GM12878 (cell line): ENCODE measurements around the gene DHRS7C. TPM values are rescaled to one million over a fixed set of nuclear protein-coding genes. Genes with fewer than 3 reads are reported as not detected.

Experiments
- ATAC-seq: fragments of 200-7000 bp; cut with Tn5 transposase; 3 replicates; pipeline ENCODE4 v1.9.1; 2020; ENCODE audit warnings: mild to moderate bottlenecking, moderate library complexity
- BruUV-seq: library from RNA; stranded (reverse); fragments of 400-500 nt; replicated peaks from 2 replicates; lab custom pipeline; 2021; lab: Mats Ljungman, UMichigan
- CTCF ChIA-PET: fragments of 300-600 bp; sonication (Branson Sonifier 250); formaldehyde crosslinking; extraction: SDS; loops from one replicate; lab custom pipeline; 2021; ENCODE audit warnings: inconsistent platforms; lab: Yijun Ruan, JAX
- POLR2A ChIA-PET: fragments of 350-600 bp; formaldehyde crosslinking; extraction: SDS; loops from one replicate; lab custom pipeline; 2021; ENCODE audit warnings: inconsistent platforms; lab: Charles Lee
- RAD21 ChIA-PET: fragments of 300-600 bp; sonication (Branson Sonifier 250); formaldehyde crosslinking; loops from one replicate; lab custom pipeline; 2023; ENCODE audit warnings: antibody characterized with exemption; ENCODE audit not compliant: unreplicated experiment; lab: Charles Lee
- SMC1A ChIA-PET: fragments of 300-600 bp; sonication (Branson Sonifier 250); formaldehyde crosslinking; loops from one replicate; lab custom pipeline; 2023; ENCODE audit not compliant: unreplicated experiment, uncharacterized antibody; lab: Charles Lee
- DNase-seq: peaks from one replicate; pipeline ENCODE4 v3.0.0-alpha.2; 2011; ENCODE audit warnings: low read depth, low spot score
- FAIRE-seq: peaks from 3 replicates; lab custom pipeline; 2011; peaks lifted over from hg19 to GRCh38; lab: Jason Lieb, UNC
- H2AFZ ChIP-seq: 2 replicates; pipeline ENCODE4 v1.6.0; 2011; ENCODE audit warnings: low read depth, low read length, control low read depth; ENCODE audit not compliant: control insufficient read depth
- H3K27ac ChIP-seq: 2 replicates; pipeline ENCODE4 v1.5.1; 2011; ENCODE audit warnings: control low read depth; ENCODE audit not compliant: control insufficient read depth, insufficient read depth
- H3K27me3 ChIP-seq, 2 experiments: replicated peaks in 1 of 2; 2 replicates each; pipeline versions ENCODE4 v1.6.0 to v1.6.1; 2011; ENCODE audit warnings: low read length in 1 of 2; ENCODE audit not compliant: control insufficient read depth in 2 of 2, insufficient read depth in 2 of 2
- H3K36me3 ChIP-seq, 2 experiments: 2 replicates each; pipeline ENCODE4 v1.5.1; 2011; ENCODE audit warnings: low read length in 1 of 2; ENCODE audit not compliant: control insufficient read depth in 2 of 2, insufficient read depth in 2 of 2
- H3K4me1 ChIP-seq: 2 replicates; pipeline ENCODE4 v1.6.1; 2011; ENCODE audit warnings: mild to moderate bottlenecking, low read length, moderate library complexity, mixed read lengths; ENCODE audit not compliant: control insufficient read depth, insufficient read depth
- H3K4me2 ChIP-seq: 2 replicates; pipeline ENCODE4 v1.6.0; 2011; ENCODE audit warnings: control low read depth; ENCODE audit not compliant: control insufficient read depth, insufficient read depth
- H3K4me3 ChIP-seq: fragments of 200-600 bp; sonication (generic); 2 replicates; pipeline ENCODE4 v1.5.1; 2016
- H3K79me2 ChIP-seq: 2 replicates; pipeline ENCODE4 v1.6.0; 2011; ENCODE audit warnings: low read length; ENCODE audit not compliant: control insufficient read depth, insufficient read depth
- H3K9ac ChIP-seq: 2 replicates; pipeline ENCODE4 v1.8.0; 2011; ENCODE audit warnings: low read length, control low read depth, mixed read lengths; ENCODE audit not compliant: control insufficient read depth, insufficient read depth
- H3K9me3 ChIP-seq: replicated peaks from 3 replicates; pipeline ENCODE4 v1.5.1; 2011; ENCODE audit warnings: mild to moderate bottlenecking, low read length; ENCODE audit not compliant: control insufficient read depth, insufficient read depth
- H4K20me1 ChIP-seq: 2 replicates; pipeline ENCODE4 v1.6.0; 2011; ENCODE audit not compliant: control insufficient read depth, insufficient read depth
- CREM ChIP-seq: IDR thresholded peaks from 2 replicates; pipeline ENCODE4 v1.6.1; 2014; ENCODE audit warnings: antibody characterized with exemption, low read depth
- EZH2 ChIP-seq: IDR thresholded peaks from 2 replicates; pipeline ENCODE4 v1.6.1; 2012; ENCODE audit warnings: low read depth, mild to moderate bottlenecking, control low read depth, inconsistent platforms, low read length, borderline replicate concordance; ENCODE audit not compliant: control insufficient read depth
- FOS ChIP-seq: IDR thresholded peaks from 3 replicates; pipeline ENCODE4 v1.6.1; 2011; ENCODE audit warnings: borderline replicate concordance; ENCODE audit not compliant: insufficient read length; ENCODE audit errors: extremely low read depth
- NFYB ChIP-seq: IDR thresholded peaks from 2 replicates; pipeline ENCODE4 v1.6.1; 2011; ENCODE audit warnings: low read depth, mild to moderate bottlenecking, low read length, improper control_type of control experiment, moderate library complexity; ENCODE audit not compliant: insufficient read depth
- NR2C2 ChIP-seq: IDR thresholded peaks from 2 replicates; pipeline ENCODE4 v1.6.1; 2011; ENCODE audit warnings: borderline replicate concordance, low read depth; ENCODE audit not compliant: control insufficient read depth, insufficient read length
- POLR2AphosphoS2 ChIP-seq: IDR thresholded peaks from 2 replicates; pipeline ENCODE4 v1.6.1; 2011; ENCODE audit warnings: low read depth, mild to moderate bottlenecking, low read length, improper control_type of control experiment, moderate library complexity
- POU2F2 ChIP-seq: IDR thresholded peaks from 3 replicates; pipeline ENCODE4 v1.6.1; 2011; ENCODE audit warnings: low read depth, mild to moderate bottlenecking, low read length, borderline replicate concordance
- TCF12 ChIP-seq: IDR thresholded peaks from 2 replicates; pipeline ENCODE4 v1.6.1; 2011; ENCODE audit warnings: low read depth, mild to moderate bottlenecking, low read length
- YBX1 ChIP-seq: fragments of 450-650 bp; IDR thresholded peaks from 2 replicates; pipeline ENCODE4 v1.6.1; 2016; ENCODE audit warnings: antibody characterized with exemption
- ZNF24 ChIP-seq: fragments of 450-650 bp; IDR thresholded peaks from 2 replicates; pipeline ENCODE4 v1.6.1; 2017; ENCODE audit warnings: antibody characterized with exemption, mild to moderate bottlenecking
- ZSCAN29 ChIP-seq: fragments of 450-650 bp; IDR thresholded peaks from 2 replicates; pipeline ENCODE4 v1.6.1; 2017; ENCODE audit warnings: mild to moderate bottlenecking, moderate library complexity
- WGBS: methylation state at CpG from one replicate; pipeline ENCODE4 v1.1.6; 2016; ENCODE audit warnings: low lambda C conversion rate; ENCODE audit not compliant: insufficient replicate concordance, insufficient coverage; ENCODE audit errors: missing lambda C conversion rate; 5-methylcytosine and 5-hydroxymethylcytosine counted together
- in situ Hi-C: fragments of 300-500 bp; cut with MboI; formaldehyde crosslinking; loops from 9 replicates; pipeline ENCODE4 v1.14.3; 2018; ENCODE audit warnings: mixed read lengths
- intact Hi-C: fragments of 100-400 bp; cut with micrococcal nuclease; formaldehyde crosslinking; loops from one replicate; pipeline ENCODE4 v1.14.2; 2022; ENCODE audit not compliant: unreplicated experiment
- polyA plus RNA-seq, 11 experiments: library from polyadenylated mRNA; depleted of rRNA in 4 of 11; unstranded in 6 of 11; stranded (reverse) in 5 of 11; fragments of >200 nt; fragmentation: Nextera tagmentation in 4 of 11; fragmentation: Illumina TruSeq in 1 of 11; extraction: Ambion mirVana in 4 of 11; extraction: Trizol in 1 of 11; gene quantifications; 1 replicate in 1 of 11; 2 replicates in 10 of 11; pipeline versions ENCODE4 v1.2.1 to v1.2.3, GENCODE V29; 2011 to 2016; ENCODE audit warnings: inconsistent platforms in 2 of 11, missing spikeins in 2 of 11, low read depth in 1 of 11
- total RNA-seq, 4 experiments: library from RNA; depleted of rRNA in 3 of 4; stranded (reverse); fragments of >200 nt in 3 of 4; fragmentation: Illumina TruSeq in 1 of 4; extraction: Trizol in 1 of 4; gene quantifications; 2 replicates each; pipeline versions ENCODE4 v1.2.1 to v1.2.3, GENCODE V29; 2013 to 2021
- TF ChIP-seq, protein P1 (sequence below): IDR thresholded peaks from 2 replicates; pipeline ENCODE4 v1.6.1; 2011; ENCODE audit warnings: borderline replicate concordance, low read depth, mild to moderate bottlenecking, moderate library complexity, mixed read lengths, low read length; ENCODE audit not compliant: insufficient read depth; ENCODE audit errors: extremely low read length
- TF ChIP-seq, protein P2 (sequence below): fragments of 450-650 bp; formaldehyde crosslinking; IDR thresholded peaks from 2 replicates; pipeline ENCODE4 v1.4.0; 2022; ENCODE audit warnings: mild to moderate bottlenecking, moderate library complexity
- TF ChIP-seq, protein P3 (sequence below): fragments of 450-650 bp; IDR thresholded peaks from 2 replicates; pipeline ENCODE4 v1.6.1; 2017; ENCODE audit warnings: mild to moderate bottlenecking, moderate library complexity

Gene DHRS7C
- total and polyA plus RNA-seq, 10 of the 15 experiments (the other 5 are each of a cell fraction or from before 2014, with no cell fraction given): not detected

DNA sequence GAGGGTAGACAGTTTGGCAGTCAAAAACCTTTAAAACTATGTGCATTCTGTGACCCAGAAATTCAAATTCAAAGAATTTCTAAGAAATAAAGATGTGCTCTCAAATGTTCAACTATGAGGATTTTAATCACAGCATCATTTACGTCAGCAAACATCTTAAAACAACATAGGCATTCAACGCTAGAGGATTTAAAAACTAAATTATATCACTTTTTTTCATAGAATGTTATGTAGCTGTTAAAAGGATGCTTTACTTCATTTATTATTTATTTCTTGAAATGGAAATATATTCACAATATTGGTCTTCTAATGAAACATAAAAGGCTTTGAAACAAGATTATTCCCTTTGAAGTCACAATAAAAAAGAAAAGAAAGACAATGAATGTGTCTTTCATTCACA lies 38.0 kb upstream of the DHRS7C start:
- no TSS peak for BruUV-seq
- ATAC-seq: no peak
- H3K36me3 ChIP-seq: no peaks in the 10 kb centered on the region
- TF ChIP-seq FOS: no peak
- no peak for TF ChIP-seq NR2C2
- no peak for TF ChIP-seq TCF12
- TF ChIP-seq POLR2AphosphoS2: no peak
- TF ChIP-seq, protein P1, sequence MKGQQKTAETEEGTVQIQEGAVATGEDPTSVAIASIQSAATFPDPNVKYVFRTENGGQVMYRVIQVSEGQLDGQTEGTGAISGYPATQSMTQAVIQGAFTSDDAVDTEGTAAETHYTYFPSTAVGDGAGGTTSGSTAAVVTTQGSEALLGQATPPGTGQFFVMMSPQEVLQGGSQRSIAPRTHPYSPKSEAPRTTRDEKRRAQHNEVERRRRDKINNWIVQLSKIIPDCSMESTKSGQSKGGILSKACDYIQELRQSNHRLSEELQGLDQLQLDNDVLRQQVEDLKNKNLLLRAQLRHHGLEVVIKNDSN: no peak
- TF ChIP-seq EZH2: no peak
- TF ChIP-seq NFYB: no peak
- TF ChIP-seq ZSCAN29: no peak
- no peak for TF ChIP-seq ZNF24
- TF ChIP-seq, protein P2, sequence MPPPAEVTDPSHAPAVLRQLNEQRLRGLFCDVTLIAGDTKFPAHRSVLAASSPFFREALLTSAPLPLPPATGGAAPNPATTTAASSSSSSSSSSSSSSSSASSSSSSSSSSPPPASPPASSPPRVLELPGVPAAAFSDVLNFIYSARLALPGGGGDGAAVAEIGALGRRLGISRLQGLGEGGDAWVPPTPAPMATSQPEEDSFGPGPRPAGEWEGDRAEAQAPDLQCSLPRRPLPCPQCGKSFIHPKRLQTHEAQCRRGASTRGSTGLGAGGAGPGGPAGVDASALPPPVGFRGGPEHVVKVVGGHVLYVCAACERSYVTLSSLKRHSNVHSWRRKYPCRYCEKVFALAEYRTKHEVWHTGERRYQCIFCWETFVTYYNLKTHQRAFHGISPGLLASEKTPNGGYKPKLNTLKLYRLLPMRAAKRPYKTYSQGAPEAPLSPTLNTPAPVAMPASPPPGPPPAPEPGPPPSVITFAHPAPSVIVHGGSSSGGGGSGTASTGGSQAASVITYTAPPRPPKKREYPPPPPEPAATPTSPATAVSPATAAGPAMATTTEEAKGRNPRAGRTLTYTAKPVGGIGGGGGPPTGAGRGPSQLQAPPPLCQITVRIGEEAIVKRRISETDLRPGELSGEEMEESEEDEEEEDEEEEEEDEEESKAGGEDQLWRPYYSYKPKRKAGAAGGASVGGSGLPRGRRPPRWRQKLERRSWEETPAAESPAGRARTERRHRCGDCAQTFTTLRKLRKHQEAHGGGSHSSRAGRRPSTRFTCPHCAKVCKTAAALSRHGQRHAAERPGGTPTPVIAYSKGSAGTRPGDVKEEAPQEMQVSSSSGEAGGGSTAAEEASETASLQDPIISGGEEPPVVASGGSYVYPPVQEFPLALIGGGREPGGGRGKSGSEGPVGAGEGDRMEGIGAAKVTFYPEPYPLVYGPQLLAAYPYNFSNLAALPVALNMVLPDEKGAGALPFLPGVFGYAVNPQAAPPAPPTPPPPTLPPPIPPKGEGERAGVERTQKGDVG (CRISPR knock-in tag): no peak
- TF ChIP-seq, protein P3, sequence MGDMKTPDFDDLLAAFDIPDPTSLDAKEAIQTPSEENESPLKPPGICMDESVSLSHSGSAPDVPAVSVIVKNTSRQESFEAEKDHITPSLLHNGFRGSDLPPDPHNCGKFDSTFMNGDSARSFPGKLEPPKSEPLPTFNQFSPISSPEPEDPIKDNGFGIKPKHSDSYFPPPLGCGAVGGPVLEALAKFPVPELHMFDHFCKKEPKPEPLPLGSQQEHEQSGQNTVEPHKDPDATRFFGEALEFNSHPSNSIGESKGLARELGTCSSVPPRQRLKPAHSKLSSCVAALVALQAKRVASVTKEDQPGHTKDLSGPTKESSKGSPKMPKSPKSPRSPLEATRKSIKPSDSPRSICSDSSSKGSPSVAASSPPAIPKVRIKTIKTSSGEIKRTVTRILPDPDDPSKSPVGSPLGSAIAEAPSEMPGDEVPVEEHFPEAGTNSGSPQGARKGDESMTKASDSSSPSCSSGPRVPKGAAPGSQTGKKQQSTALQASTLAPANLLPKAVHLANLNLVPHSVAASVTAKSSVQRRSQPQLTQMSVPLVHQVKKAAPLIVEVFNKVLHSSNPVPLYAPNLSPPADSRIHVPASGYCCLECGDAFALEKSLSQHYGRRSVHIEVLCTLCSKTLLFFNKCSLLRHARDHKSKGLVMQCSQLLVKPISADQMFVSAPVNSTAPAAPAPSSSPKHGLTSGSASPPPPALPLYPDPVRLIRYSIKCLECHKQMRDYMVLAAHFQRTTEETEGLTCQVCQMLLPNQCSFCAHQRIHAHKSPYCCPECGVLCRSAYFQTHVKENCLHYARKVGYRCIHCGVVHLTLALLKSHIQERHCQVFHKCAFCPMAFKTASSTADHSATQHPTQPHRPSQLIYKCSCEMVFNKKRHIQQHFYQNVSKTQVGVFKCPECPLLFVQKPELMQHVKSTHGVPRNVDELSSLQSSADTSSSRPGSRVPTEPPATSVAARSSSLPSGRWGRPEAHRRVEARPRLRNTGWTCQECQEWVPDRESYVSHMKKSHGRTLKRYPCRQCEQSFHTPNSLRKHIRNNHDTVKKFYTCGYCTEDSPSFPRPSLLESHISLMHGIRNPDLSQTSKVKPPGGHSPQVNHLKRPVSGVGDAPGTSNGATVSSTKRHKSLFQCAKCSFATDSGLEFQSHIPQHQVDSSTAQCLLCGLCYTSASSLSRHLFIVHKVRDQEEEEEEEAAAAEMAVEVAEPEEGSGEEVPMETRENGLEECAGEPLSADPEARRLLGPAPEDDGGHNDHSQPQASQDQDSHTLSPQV: no peak
- TF ChIP-seq YBX1: no peak
- TF ChIP-seq CREM: no peak
- TF ChIP-seq POU2F2: no peak
- no peak overlapping the region for H3K9ac ChIP-seq
- no peak overlapping the region for H3K27ac ChIP-seq
- H3K4me3 ChIP-seq: no peak overlapping the region
- H3K4me1 ChIP-seq: no peaks in the 10 kb centered on the region
- ChIA-PET SMC1A (no interaction called here), POLR2A (no interaction called here), CTCF (no interaction called here), RAD21 (no interaction called here)
- no peaks in the 10 kb centered on the region for H3K9me3 ChIP-seq
- H3K27me3 ChIP-seq: peaks cover 0 to 2% of the 10 kb centered on the region in 2 experiments; a peak in 1 of 4 replicates
- H3K4me2 ChIP-seq: no peak overlapping the region
- H2AFZ ChIP-seq: no peak overlapping the region
- intact Hi-C loops: no loop called here
- in situ Hi-C loops: no loop called here
- H3K79me2 ChIP-seq: no peaks in the 10 kb centered on the region
- DNase-seq: no peak
- no peak for FAIRE-seq
- H4K20me1 ChIP-seq: no peaks in the 10 kb centered on the region
- WGBS: 0% methylated on average over 2 of the region's 2 CpGs
